Muscle of leg (tissue), 11 donors: ENCODE results near the gene LTF. TPM values are rescaled to one million over a fixed set of nuclear protein-coding genes. Genes with fewer than 3 reads are reported as not detected.
A peak's percentile ranks its signal among the peaks of the same experiment; 100 is the strongest.
"Not testable (repeated sequence)": the region's sequence is repeated elsewhere in the genome, so short reads cannot be mapped to it uniquely, and the experiment has no call there.

ENCODE experiments used
- DNase-seq: peaks from one replicate; pipeline ENCODE4 v3.0.0; 2013
- H3K27ac ChIP-seq: one replicate; pipeline ENCODE4 v1.5.1; 2013; ENCODE audit warnings: mild to moderate bottlenecking, low read length, control low read depth
- H3K27me3 ChIP-seq: one replicate; pipeline ENCODE4 v1.6.1; 2013; ENCODE audit warnings: low read length; ENCODE audit not compliant: control insufficient read depth, insufficient read depth
- H3K36me3 ChIP-seq: one replicate; pipeline ENCODE4 v1.6.1; 2013; ENCODE audit warnings: low read length; ENCODE audit not compliant: control insufficient read depth, insufficient read depth
- H3K4me1 ChIP-seq: one replicate; pipeline ENCODE4 v1.6.1; 2013; ENCODE audit warnings: low read length; ENCODE audit not compliant: control insufficient read depth, insufficient read depth
- H3K4me3 ChIP-seq: one replicate; pipeline ENCODE4 v1.5.1; 2013; ENCODE audit warnings: low read length, control low read depth
- H3K9me3 ChIP-seq: replicated peaks from 2 replicates; pipeline ENCODE4 v1.6.1; 2013; ENCODE audit warnings: low read depth, low read length; ENCODE audit not compliant: control insufficient read depth
- WGBS: methylation state at CpG from one replicate; pipeline ENCODE4 v1.1.5; 2013; ENCODE audit warnings: missing lambda C conversion rate; ENCODE audit not compliant: insufficient coverage; 5-methylcytosine and 5-hydroxymethylcytosine counted together
- polyA plus RNA-seq, 8 donors: library from polyadenylated mRNA; unstranded; fragments of 120-200 nt; gene quantifications; one replicate each; pipeline versions ENCODE4 v1.2.1 to v1.2.3, GENCODE V29; 2013; ENCODE audit warnings: inconsistent platforms in 1 of 8, low replicate concordance in 1 of 8; ENCODE audit not compliant: insufficient read length in 8 of 8, insufficient read depth in 1 of 8
- total RNA-seq: library from RNA; stranded (reverse); fragments of 120-200 nt; gene quantifications from one replicate; pipeline ENCODE4 v1.2.4, GENCODE V29; 2013

LTF gene
- total and polyA plus RNA-seq, 9 donors: 1.3 to 6.6 (median 3.5) TPM

- H3K4me1 ChIP-seq: no peaks in the 10 kb centered on the region
- no peaks in the 10 kb centered on the region for H3K36me3 ChIP-seq
- no peaks in the 10 kb centered on the region for H3K9me3 ChIP-seq
- H3K4me3 ChIP-seq: no peak overlapping the region
- peak; percentile 20 for DNase-seq
- H3K27ac ChIP-seq: no peak overlapping the region
- H3K27me3 ChIP-seq: no peaks in the 10 kb centered on the region
- no CpG with 5 or more reads among the region's 6 CpGs for WGBS
These were observed 68.8 kb downstream of the LTF start for GRCh38 chr3:46395766-46396530.

GRCh38 chr3:46395210-46395661, 69.5 kb downstream of the LTF start:
- Histone ChIP-seq H3K27me3 (no peaks in the 10 kb centered on the region), H3K4me1 (no peaks in the 10 kb centered on the region), H3K27ac (no peak overlapping the region), H3K36me3 (no peaks in the 10 kb centered on the region), H3K9me3 (no peaks in the 10 kb centered on the region), H3K4me3 (no peak overlapping the region)
- WGBS: 78% methylated on average over 6 of the region's 6 CpGs
- DNase-seq: peak; percentile 10

GRCh38 chr3:46393554-46394434, 70.9 kb downstream of the LTF start:
- Histone ChIP-seq H3K4me1 (no peaks in the 10 kb centered on the region), H3K27ac (no peak overlapping the region), H3K27me3 (no peaks in the 10 kb centered on the region), H3K9me3 (no peaks in the 10 kb centered on the region), H3K36me3 (no peaks in the 10 kb centered on the region), H3K4me3 (no peak overlapping the region)
- DNase-seq: no peak
- WGBS: 79% methylated on average over 7 of the region's 8 CpGs

DNA sequence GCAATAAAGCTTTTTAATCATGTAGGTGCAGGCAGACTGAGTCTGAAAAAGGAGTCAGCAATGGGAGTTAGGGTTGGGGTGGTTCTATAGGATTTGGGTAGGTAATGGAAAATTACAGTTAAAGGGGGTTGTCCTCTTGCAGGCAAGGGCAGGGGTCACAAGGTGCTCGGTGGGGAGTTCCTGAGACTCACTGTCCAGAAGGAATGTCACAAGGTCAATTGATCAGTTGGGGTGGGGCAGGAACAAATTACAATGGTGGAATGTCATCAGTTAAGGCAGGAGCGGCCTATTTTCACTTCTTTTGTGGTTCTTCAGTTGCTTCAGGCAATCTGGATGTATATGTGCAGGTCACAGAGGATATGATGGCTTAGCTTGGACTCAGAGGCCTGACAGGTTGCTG, 71.7 kb downstream of the LTF start:
- Histone ChIP-seq H3K27me3 (no peaks in the 10 kb centered on the region), H3K4me1 (no peaks in the 10 kb centered on the region), H3K36me3 (no peaks in the 10 kb centered on the region), H3K9me3 (no peaks in the 10 kb centered on the region), H3K27ac (no peak overlapping the region), H3K4me3 (no peak overlapping the region)
- WGBS: 68% methylated on average over 2 of the region's 2 CpGs
- no peak for DNase-seq

GRCh38 chr3:46391526-46391925, 73.2 kb downstream of the LTF start:
- not testable (repeated sequence) for DNase-seq, H3K9me3 ChIP-seq, H3K27ac ChIP-seq, H3K27me3 ChIP-seq, H3K36me3 ChIP-seq, H3K4me1 ChIP-seq, H3K4me3 ChIP-seq
- 49% methylated on average over 5 of the region's 5 CpGs for WGBS

DNA sequence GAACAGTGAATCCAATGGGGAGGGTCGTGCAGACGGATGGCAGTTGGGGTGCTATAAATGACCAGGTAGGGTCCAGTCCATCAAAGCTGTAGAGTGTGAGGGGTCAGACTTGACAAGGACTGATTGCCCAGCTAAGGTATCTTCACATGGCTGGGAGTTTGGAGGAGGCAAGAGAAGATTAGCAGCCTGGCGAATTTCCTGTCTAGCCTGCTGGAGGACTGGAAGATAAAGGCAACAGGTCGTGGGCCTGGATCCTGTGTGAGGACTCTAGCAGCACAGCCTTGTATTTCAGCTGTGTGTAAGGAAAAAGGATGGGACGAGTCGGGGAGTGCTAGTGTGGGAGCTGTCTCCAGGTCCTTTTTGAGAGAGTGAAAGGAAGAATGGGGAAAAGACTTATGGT, 75.4 kb downstream of the LTF start:
- no peak for DNase-seq
- Histone ChIP-seq H3K27me3 (peaks cover 2% of the 10 kb centered on the region), H3K4me3 (no peak overlapping the region), H3K27ac (no peak overlapping the region), H3K4me1 (no peaks in the 10 kb centered on the region), H3K9me3 (no peaks in the 10 kb centered on the region), H3K36me3 (no peaks in the 10 kb centered on the region)
- 70% methylated on average over 6 of the region's 6 CpGs for WGBS

GRCh38 chr3:46388847-46389246, 75.9 kb downstream of the LTF start:
- H3K4me3 ChIP-seq, DNase-seq, H3K36me3 ChIP-seq, H3K27ac ChIP-seq, H3K9me3 ChIP-seq, H3K27me3 ChIP-seq, H3K4me1 ChIP-seq: not testable (repeated sequence)
- WGBS: 88% methylated on average over 4 of the region's 4 CpGs

GRCh38 chr3:46386205-46386604, 78.5 kb downstream of the LTF start:
- 41% methylated on average over 4 of the region's 4 CpGs for WGBS
- Histone ChIP-seq H3K36me3 (no peaks in the 10 kb centered on the region), H3K4me3 (no peak overlapping the region), H3K4me1 (no peaks in the 10 kb centered on the region), H3K27ac (no peak overlapping the region), H3K9me3 (no peaks in the 10 kb centered on the region), H3K27me3 (peaks cover 2% of the 10 kb centered on the region)
- no peak for DNase-seq
